GM12878 (cell line): ENCODE data around the gene KCNIP2. TPM values are rescaled to one million over a fixed set of nuclear protein-coding genes. Genes with fewer than 3 reads are reported as not detected.

Experiments used
- ATAC-seq: fragments of 200-7000 bp; cut with Tn5 transposase; 3 replicates; pipeline ENCODE4 v1.9.1; 2020; ENCODE audit warnings: mild to moderate bottlenecking, moderate library complexity
- BruUV-seq: library from RNA; stranded (reverse); fragments of 400-500 nt; replicated peaks from 2 replicates; lab custom pipeline; 2021; lab: Mats Ljungman, UMichigan
- CTCF ChIA-PET: fragments of 300-600 bp; sonication (Branson Sonifier 250); formaldehyde crosslinking; extraction: SDS; loops from one replicate; lab custom pipeline; 2021; ENCODE audit warnings: inconsistent platforms; lab: Yijun Ruan, JAX
- POLR2A ChIA-PET: fragments of 350-600 bp; formaldehyde crosslinking; extraction: SDS; loops from one replicate; lab custom pipeline; 2021; ENCODE audit warnings: inconsistent platforms; lab: Charles Lee
- RAD21 ChIA-PET: fragments of 300-600 bp; sonication (Branson Sonifier 250); formaldehyde crosslinking; loops from one replicate; lab custom pipeline; 2023; ENCODE audit warnings: antibody characterized with exemption; ENCODE audit not compliant: unreplicated experiment; lab: Charles Lee
- SMC1A ChIA-PET: fragments of 300-600 bp; sonication (Branson Sonifier 250); formaldehyde crosslinking; loops from one replicate; lab custom pipeline; 2023; ENCODE audit not compliant: unreplicated experiment, uncharacterized antibody; lab: Charles Lee
- DNase-seq: peaks from one replicate; pipeline ENCODE4 v3.0.0-alpha.2; 2011; ENCODE audit warnings: low read depth, low spot score
- FAIRE-seq: peaks from 3 replicates; lab custom pipeline; 2011; peaks lifted over from hg19 to GRCh38; lab: Jason Lieb, UNC
- H2AFZ ChIP-seq: 2 replicates; pipeline ENCODE4 v1.6.0; 2011; ENCODE audit warnings: low read depth, low read length, control low read depth; ENCODE audit not compliant: control insufficient read depth
- H3K27ac ChIP-seq: 2 replicates; pipeline ENCODE4 v1.5.1; 2011; ENCODE audit warnings: control low read depth; ENCODE audit not compliant: control insufficient read depth, insufficient read depth
- H3K27me3 ChIP-seq, 2 experiments: replicated peaks in 1 of 2; 2 replicates each; pipeline versions ENCODE4 v1.6.0 to v1.6.1; 2011; ENCODE audit warnings: low read length in 1 of 2; ENCODE audit not compliant: control insufficient read depth in 2 of 2, insufficient read depth in 2 of 2
- H3K36me3 ChIP-seq, 2 experiments: 2 replicates each; pipeline ENCODE4 v1.5.1; 2011; ENCODE audit warnings: low read length in 1 of 2; ENCODE audit not compliant: control insufficient read depth in 2 of 2, insufficient read depth in 2 of 2
- H3K4me1 ChIP-seq: 2 replicates; pipeline ENCODE4 v1.6.1; 2011; ENCODE audit warnings: mild to moderate bottlenecking, low read length, moderate library complexity, mixed read lengths; ENCODE audit not compliant: control insufficient read depth, insufficient read depth
- H3K4me2 ChIP-seq: 2 replicates; pipeline ENCODE4 v1.6.0; 2011; ENCODE audit warnings: control low read depth; ENCODE audit not compliant: control insufficient read depth, insufficient read depth
- H3K4me3 ChIP-seq: fragments of 200-600 bp; sonication (generic); 2 replicates; pipeline ENCODE4 v1.5.1; 2016
- H3K79me2 ChIP-seq: 2 replicates; pipeline ENCODE4 v1.6.0; 2011; ENCODE audit warnings: low read length; ENCODE audit not compliant: control insufficient read depth, insufficient read depth
- H3K9ac ChIP-seq: 2 replicates; pipeline ENCODE4 v1.8.0; 2011; ENCODE audit warnings: low read length, control low read depth, mixed read lengths; ENCODE audit not compliant: control insufficient read depth, insufficient read depth
- H3K9me3 ChIP-seq: replicated peaks from 3 replicates; pipeline ENCODE4 v1.5.1; 2011; ENCODE audit warnings: mild to moderate bottlenecking, low read length; ENCODE audit not compliant: control insufficient read depth, insufficient read depth
- H4K20me1 ChIP-seq: 2 replicates; pipeline ENCODE4 v1.6.0; 2011; ENCODE audit not compliant: control insufficient read depth, insufficient read depth
- CBX5 ChIP-seq: sonication (generic); IDR thresholded peaks from 2 replicates; pipeline ENCODE4 v1.6.1; 2016; ENCODE audit warnings: low read depth, moderate library complexity, mild to moderate bottlenecking, inconsistent platforms
- DPF2 ChIP-seq: fragments of 450-650 bp; IDR thresholded peaks from 2 replicates; pipeline ENCODE4 v1.6.1; 2017; ENCODE audit warnings: mild to moderate bottlenecking
- EZH2 ChIP-seq: IDR thresholded peaks from 2 replicates; pipeline ENCODE4 v1.6.1; 2012; ENCODE audit warnings: low read depth, mild to moderate bottlenecking, control low read depth, inconsistent platforms, low read length, borderline replicate concordance; ENCODE audit not compliant: control insufficient read depth
- KAT2A ChIP-seq: conservative IDR thresholded peaks from 2 replicates; pipeline ENCODE4 v1.6.1; 2011; ENCODE audit warnings: low read depth, low read length; ENCODE audit not compliant: control insufficient read depth
- NFYB ChIP-seq: IDR thresholded peaks from 2 replicates; pipeline ENCODE4 v1.6.1; 2011; ENCODE audit warnings: low read depth, mild to moderate bottlenecking, low read length, improper control_type of control experiment, moderate library complexity; ENCODE audit not compliant: insufficient read depth
- NKRF ChIP-seq: fragments of 450-650 bp; conservative IDR thresholded peaks from 2 replicates; pipeline ENCODE4 v1.6.1; 2017; ENCODE audit warnings: mild to moderate bottlenecking, moderate library complexity
- PML ChIP-seq: IDR thresholded peaks from 2 replicates; pipeline ENCODE4 v1.6.1; 2012; ENCODE audit warnings: low read length, inconsistent platforms
- POLR2A ChIP-seq: IDR thresholded peaks from 2 replicates; pipeline ENCODE4 v1.6.1; 2011; ENCODE audit warnings: low read depth, mild to moderate bottlenecking, low read length
- RELB ChIP-seq: fragments of 450-650 bp; IDR thresholded peaks from 2 replicates; pipeline ENCODE4 v1.6.1; 2017; ENCODE audit warnings: low read depth, mild to moderate bottlenecking, moderate library complexity
- REST ChIP-seq: IDR thresholded peaks from 2 replicates; pipeline ENCODE4 v1.6.1; 2012; ENCODE audit warnings: mild to moderate bottlenecking, low read depth, low read length
- RFX5 ChIP-seq: IDR thresholded peaks from 2 replicates; pipeline ENCODE4 v1.6.1; 2011; ENCODE audit warnings: low read depth, low read length, improper control_type of control experiment
- RUNX3 ChIP-seq: IDR thresholded peaks from 2 replicates; pipeline ENCODE4 v1.6.1; 2012; ENCODE audit warnings: low read length, inconsistent platforms
- SKIL ChIP-seq: fragments of 450-650 bp; IDR thresholded peaks from 2 replicates; pipeline ENCODE4 v1.6.1; 2017; ENCODE audit warnings: mild to moderate bottlenecking, low read depth, inconsistent platforms; ENCODE audit not compliant: poor library complexity, severe bottlenecking
- SMAD1 ChIP-seq: fragments of 450-650 bp; IDR thresholded peaks from 2 replicates; pipeline ENCODE4 v1.6.1; 2018; ENCODE audit warnings: mild to moderate bottlenecking, low read depth; ENCODE audit not compliant: partially characterized antibody
- TARDBP ChIP-seq: IDR thresholded peaks from 2 replicates; pipeline ENCODE4 v1.6.1; 2016; ENCODE audit warnings: borderline replicate concordance
- WGBS: methylation state at CpG from one replicate; pipeline ENCODE4 v1.1.6; 2016; ENCODE audit warnings: low lambda C conversion rate; ENCODE audit not compliant: insufficient replicate concordance, insufficient coverage; ENCODE audit errors: missing lambda C conversion rate; 5-methylcytosine and 5-hydroxymethylcytosine counted together
- in situ Hi-C: fragments of 300-500 bp; cut with MboI; formaldehyde crosslinking; loops from 9 replicates; pipeline ENCODE4 v1.14.3; 2018; ENCODE audit warnings: mixed read lengths
- intact Hi-C: fragments of 100-400 bp; cut with micrococcal nuclease; formaldehyde crosslinking; loops from one replicate; pipeline ENCODE4 v1.14.2; 2022; ENCODE audit not compliant: unreplicated experiment
- polyA plus RNA-seq, 11 experiments: library from polyadenylated mRNA; depleted of rRNA in 4 of 11; unstranded in 6 of 11; stranded (reverse) in 5 of 11; fragments of >200 nt; fragmentation: Nextera tagmentation in 4 of 11; fragmentation: Illumina TruSeq in 1 of 11; extraction: Ambion mirVana in 4 of 11; extraction: Trizol in 1 of 11; gene quantifications; 1 replicate in 1 of 11; 2 replicates in 10 of 11; pipeline versions ENCODE4 v1.2.1 to v1.2.3, GENCODE V29; 2011 to 2016; ENCODE audit warnings: inconsistent platforms in 2 of 11, missing spikeins in 2 of 11, low read depth in 1 of 11
- total RNA-seq, 4 experiments: library from RNA; depleted of rRNA in 3 of 4; stranded (reverse); fragments of >200 nt in 3 of 4; fragmentation: Illumina TruSeq in 1 of 4; extraction: Trizol in 1 of 4; gene quantifications; 2 replicates each; pipeline versions ENCODE4 v1.2.1 to v1.2.3, GENCODE V29; 2013 to 2021

KCNIP2 gene
- total and polyA plus RNA-seq, 10 of the 15 experiments (the other 5 are each of a cell fraction or from before 2014, with no cell fraction given): 0.46 to 4.3 (median 1.7) TPM

- Histone ChIP-seq H3K27me3 (no peaks in the 10 kb centered on the region), H3K36me3 (peaks cover 0 to 20% of the 10 kb centered on the region in 2 experiments; a peak in 3 of 4 replicates), H4K20me1 (peaks cover 18% of the 10 kb centered on the region; the same call in 1 of the 2 replicates), H3K79me2 (peaks cover 76% of the 10 kb centered on the region), H2AFZ (no peak overlapping the region), H3K27ac (peak overlapping the region; percentile 95), H3K9ac (peak overlapping the region; percentile 96), H3K4me1 (peaks cover 11% of the 10 kb centered on the region; the same call in 1 of the 2 replicates), H3K4me2 (peak overlapping the region; percentile 62), H3K9me3 (no peaks in the 10 kb centered on the region), H3K4me3 (peak overlapping the region; percentile 81)
- 0% methylated on average over 14 of the region's 14 CpGs for WGBS
- BruUV-seq: no TSS peak
- ChIA-PET RAD21 (interaction anchor here (0.6 to 1.8 kb wide), 6 partner anchors 16 to 85 kb away, joined by 3 to 7 read pairs (median 3); partner anchors contain the start of genes KCNIP2 and NPM3), POLR2A (interaction anchor here (0.6 to 1.1 kb wide), 10 partner anchors 17 to 235 kb away, joined by 3 to 7 read pairs (median 4); partner anchors contain the start of gene FBXW4), CTCF (interaction anchor here (1.0 to 4.0 kb wide), 5 partner anchors 24 to 193 kb away, joined by 3 to 31 read pairs (median 10); no protein-coding TSS in a partner anchor), SMC1A (interaction anchor here (0.7 to 1.8 kb wide), 5 partner anchors 22 to 192 kb away, joined by 3 to 5 read pairs (median 3); partner anchors contain the start of genes KCNIP2 and NPM3)
- intact Hi-C loops: no loop called here
- no peak for DNase-seq
- ATAC-seq: no peak
- in situ Hi-C loops: no loop called here
- FAIRE-seq: no peak
- TF ChIP-seq POLR2A: no peak
- peak; percentile 59; the same call in 1 of the 2 replicates for TF ChIP-seq RUNX3
- no peak for TF ChIP-seq CBX5
- TF ChIP-seq NFYB: no peak
- TF ChIP-seq TARDBP: no peak
- no peak for TF ChIP-seq SMAD1
- 0 out of 2 replicates have a peak, but pooled peaks have one; percentile 46 for TF ChIP-seq DPF2
- TF ChIP-seq NKRF: peak; percentile 32; the same call in 1 of the 2 replicates
- TF ChIP-seq RELB: peak; percentile 79
- TF ChIP-seq REST: no peak
- no peak for TF ChIP-seq EZH2
- TF ChIP-seq KAT2A: no peak
- no peak for TF ChIP-seq RFX5
- peak; percentile 41 for TF ChIP-seq SKIL
- no peak for TF ChIP-seq PML
These were observed 26.7 kb downstream of the KCNIP2 start for GRCh38 chr10:101816913-101817336.
